Stimulated activated CD4-positive, alpha-beta T cell treated with anti-CD3 and anti-CD28 coated beads, Interleukin-12 subunit alpha, Interleukin-12 subunit beta, amount 100 ng/mL, for 48 hours (primary cell): Measurements from ENCODE around the gene PIGO.

Experiments
- DNase-seq, 3 donors: peaks; one replicate each; pipeline ENCODE4 v3.0.0-alpha.2; 2020; ENCODE audit warnings: low read depth in 2 of 3, low spot score in 1 of 3

PIGO gene

DNA sequence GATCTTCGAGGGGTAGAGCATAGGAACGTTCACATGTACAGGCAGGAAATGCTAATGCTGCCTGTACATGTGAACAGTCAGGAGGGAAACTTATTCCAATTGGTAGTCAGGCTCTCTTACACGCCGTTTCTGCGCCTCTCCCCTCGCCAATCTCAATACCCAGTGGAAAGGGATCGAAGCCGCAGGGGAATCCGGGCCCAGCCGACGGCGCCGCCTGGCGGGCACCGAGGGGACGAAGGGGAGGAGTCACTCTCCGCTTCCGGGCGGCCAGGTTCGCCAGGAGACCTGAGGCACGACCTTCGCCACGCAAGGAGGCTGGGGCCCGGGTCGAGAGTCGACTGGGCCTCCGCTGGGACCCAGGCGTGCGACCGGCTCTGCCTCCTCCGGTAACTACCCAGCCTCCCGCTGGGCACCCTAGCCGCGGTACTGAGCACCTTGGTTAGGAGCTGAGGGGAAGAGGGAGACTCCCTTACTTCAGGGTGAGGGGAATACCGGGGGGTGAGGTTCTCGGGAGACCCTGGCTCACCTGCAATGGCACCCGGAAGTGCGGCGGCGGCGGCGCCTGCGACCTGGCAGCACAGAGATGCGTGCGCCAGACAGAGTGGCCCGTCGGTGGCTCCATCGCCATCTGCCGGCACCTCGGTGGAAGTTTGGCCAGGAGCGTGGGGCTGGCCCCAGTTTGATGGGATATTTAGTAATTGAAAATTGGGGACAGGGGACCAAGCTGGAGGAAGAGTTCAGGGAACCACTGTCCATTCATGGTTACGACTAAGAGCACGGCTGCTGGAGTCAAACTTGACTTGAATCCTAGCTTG lies at the start of gene PIGO:
Gene PIGO (minus strand): TSS at position 557 of the 815 bp plus-strand sequence. CDS start 1,026 bp downstream, outside the sequence.
- peak; percentile 83 to 86 (median 86) for DNase-seq

GRCh38 chr9:35142037-35142436 lies 45.6 kb upstream of the PIGO start:
- no peak for DNase-seq

- DNase-seq = no peak
Measured at GRCh38 chr9:35140093-35140492, 43.7 kb upstream of the PIGO start.

DNA sequence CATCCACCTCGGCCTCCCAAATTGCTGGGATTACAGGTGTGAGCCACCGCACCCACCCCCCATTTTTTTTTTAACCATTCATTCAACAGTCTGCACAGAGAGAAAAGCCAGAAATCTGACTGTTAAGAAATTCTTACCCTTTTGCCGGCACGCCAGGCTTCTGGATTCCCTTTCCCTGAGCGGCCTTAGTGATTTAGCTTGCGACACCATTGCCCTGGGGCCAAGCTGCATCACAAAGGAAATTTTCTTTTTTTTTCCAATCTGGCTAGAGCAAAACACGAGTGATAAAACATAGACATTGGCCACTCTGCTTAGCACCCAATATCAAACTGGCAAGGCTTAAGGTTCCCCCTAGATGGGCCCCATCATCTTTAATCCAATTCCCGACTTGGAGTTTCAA lies 40.5 kb upstream of the PIGO start:
- DNase-seq = no peak

DNA sequence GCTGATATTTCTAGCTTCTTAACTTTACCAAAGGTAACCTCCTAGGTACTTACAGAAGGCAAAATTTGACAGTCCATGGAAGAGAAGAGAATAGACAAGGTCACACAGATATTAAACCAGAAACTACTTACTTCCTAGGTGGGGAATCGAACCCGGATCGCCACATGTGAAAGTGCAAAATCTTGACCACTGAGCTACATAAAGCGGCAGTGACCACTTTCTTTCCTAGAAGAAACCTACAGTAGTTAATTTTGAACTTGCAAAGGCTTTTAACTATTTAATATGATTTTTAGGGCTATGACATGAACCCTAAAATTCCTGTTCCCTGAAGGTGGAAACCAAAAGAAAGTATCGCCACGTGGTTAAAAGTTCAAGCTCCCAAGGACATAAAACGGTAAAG lies 39.6 kb upstream of the PIGO start:
- no peak for DNase-seq

- DNase-seq = no peak
Measured at GRCh38 chr9:35134920-35135319, 38.5 kb upstream of the PIGO start.

- DNase-seq = peak; percentile 73 to 92 (median 78)
Measured at GRCh38 chr9:35116898-35117551, 20.6 kb upstream of the PIGO start.

- DNase-seq = no peak
Measured at GRCh38 chr9:35116539-35116897, 20.1 kb upstream of the PIGO start.

DNA sequence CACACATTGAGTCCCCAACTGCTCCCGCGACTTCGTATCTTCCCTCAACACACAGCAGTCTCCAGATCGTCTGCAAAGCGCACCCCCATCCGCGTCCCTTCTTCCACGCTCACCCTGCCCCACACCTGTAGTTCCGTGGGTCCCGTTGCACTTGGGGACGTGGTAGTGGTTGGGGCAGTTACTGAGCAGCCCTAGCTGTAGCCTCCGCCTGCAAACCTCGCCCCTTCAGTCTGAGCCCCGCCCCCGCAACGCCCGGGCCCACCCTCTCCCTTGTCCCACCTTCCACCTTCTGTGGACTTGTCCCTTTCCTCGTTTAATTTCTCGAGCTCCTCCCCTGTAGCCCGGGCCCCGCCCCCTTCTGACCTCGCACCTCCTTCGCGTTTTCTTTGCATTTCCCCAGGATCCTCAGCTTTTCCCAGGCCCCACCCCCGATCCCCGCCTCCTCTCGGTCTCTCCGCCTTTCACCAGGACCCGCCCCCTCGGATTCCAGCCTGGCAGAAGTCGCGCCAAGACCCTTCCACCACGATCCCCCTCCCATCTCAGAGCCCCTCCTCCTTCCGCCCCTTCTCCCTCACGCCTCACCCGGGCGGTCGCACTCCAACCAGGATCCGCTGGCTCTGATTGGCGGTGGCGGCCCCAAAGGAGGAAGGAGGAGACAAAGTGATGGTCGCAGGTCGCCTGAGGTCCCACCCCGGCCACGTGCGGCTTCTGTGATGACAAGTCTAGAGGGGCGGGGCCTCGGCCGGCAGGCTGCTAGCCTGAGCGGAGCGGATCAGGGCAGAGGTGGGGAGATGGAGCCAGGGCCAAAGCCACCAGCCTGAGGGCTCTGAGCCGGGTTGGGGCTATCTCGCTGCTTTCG lies 19.5 kb upstream of the PIGO start, which contains the start of gene ATOSB:
Gene ATOSB (minus strand): TSS at position 183 of the 859 bp plus-strand sequence. CDS start 7,588 bp downstream, outside the sequence.
- DNase-seq = peak; percentile 85 to 92 (median 87)

DNA sequence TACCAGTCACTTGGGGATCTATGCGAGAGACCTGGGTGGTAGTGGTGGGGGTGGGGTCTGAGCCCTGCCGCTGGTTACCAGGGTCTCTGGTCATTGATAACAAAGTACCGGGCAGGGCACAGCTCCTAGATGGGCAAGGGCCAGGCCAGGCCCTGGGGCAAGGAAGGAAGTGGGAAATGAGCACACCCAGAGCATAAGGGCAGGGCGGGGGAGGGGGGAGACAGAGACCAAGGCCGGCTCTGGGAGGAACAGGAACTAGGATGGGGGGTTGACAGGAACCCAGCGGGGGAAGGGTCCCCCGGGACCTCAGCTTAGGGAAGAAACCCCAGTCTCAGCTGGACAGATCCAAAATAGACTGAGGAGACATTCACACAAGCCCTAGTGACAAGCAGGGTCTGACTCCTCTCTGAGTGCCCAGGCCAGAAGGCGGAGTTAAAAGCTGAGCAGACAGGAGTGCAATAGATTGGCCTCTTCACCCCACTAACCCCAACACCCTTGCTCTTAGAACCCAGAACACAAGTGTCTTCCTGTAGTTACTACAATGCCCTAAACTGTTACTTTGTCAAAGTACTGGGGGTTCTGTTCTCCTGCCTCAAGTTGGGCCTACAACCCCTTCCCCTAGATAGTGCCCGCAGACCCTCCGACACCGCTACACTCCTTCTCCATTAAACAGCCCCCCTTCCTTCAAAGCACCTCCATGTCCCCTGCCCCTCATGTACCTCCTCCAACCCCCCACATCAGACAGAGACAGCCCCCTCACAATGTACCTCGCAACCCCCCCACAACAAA lies 18.6 kb upstream of the PIGO start:
- peak in 1 of 3 donors; percentile 22 for DNase-seq

GRCh38 chr9:35114113-35114839 lies 17.9 kb upstream of the PIGO start:
- DNase-seq = peak; percentile 56 to 69 (median 59)

DNA sequence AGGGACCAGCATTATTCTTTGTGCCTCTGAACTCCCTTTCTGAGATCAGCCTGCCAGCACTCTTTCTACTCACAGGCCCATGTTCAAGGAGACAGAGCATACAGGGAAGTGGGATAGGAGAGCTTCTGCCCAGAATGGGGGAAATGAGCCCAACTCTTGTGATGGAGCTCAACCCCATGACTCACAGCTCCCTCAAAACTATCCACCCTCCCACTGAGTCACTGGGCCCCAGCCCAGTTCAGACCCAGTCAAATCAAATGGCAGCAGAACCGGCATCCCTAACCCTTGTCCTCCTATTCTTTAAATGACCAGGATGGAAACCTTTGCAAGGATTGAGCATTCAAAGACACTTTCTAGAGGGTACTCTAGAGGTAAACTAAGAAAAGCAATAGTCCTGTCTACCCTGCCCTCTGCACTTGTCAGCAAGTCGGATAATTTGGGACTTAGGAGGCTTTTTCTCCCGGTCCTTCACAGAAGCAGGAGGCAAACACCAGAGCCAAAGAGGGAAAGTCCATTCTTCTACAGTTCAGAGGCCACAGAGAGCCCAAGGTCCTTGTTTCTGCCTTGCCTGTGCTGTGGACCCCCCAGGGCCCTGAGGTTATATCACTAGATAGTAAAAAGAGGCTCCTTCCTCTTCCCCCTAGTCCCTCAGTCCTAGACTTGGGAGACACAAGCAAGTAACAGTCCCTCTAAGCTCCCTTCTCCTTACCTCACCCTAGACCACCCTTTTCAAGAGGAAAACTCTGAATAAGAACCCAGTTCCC lies 16.0 kb upstream of the PIGO start:
- DNase-seq = no peak

- DNase-seq = peak; percentile 94 to 97 (median 95)
Measured at GRCh38 chr9:35111001-35111933, 14.9 kb upstream of the PIGO start.

GRCh38 chr9:35110327-35110761 lies 14.0 kb upstream of the PIGO start:
- no peak for DNase-seq

DNA sequence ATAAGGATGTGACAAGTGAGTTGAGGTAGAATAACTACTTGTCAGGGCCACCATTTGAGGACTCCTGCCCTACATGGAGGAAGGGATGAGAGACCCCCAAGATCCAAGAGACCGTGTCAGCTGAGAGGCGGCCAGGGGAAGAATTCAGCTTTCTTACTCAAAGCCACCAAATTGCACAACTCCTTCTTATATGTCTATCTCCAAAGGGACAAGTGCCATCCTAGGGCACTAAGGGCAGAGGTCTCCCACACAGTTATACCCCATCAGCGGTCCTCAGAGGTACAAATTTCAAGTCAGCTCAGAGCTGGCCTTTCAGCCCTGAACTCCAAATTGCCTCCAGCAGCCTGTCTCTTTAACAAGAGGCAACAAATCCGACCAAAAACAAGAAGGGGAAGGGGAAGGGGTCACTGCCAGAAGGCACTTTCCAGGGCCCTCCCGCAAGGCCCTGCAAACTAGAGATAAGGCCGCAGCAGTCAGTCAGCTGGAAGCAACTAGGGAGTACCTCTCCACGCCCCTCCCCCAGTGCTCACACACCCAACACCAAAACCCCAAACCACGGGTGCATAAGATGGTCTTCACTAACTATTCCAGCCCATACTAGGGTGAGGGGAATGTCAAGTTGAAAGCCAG lies 12.7 kb upstream of the PIGO start:
- DNase-seq = no peak

- no peak for DNase-seq
Measured at GRCh38 chr9:35108461-35108860, 12.1 kb upstream of the PIGO start.
